Measurements from ENCODE around the gene FLVCR1. TPM values are rescaled to one million over a fixed set of nuclear protein-coding genes. Genes with fewer than 3 reads are reported as not detected.

FLVCR1 gene
- total RNA-seq, 1 experiment from 2014 or later: 26.0 TPM

- H3K36me3 Mint-ChIP-seq (ENCODE audit: insufficient read depth, unreplicated experiment): peaks cover 10% of the 10 kb centered on the region
- BruUV-seq (replicated peaks): no TSS peak
- H3K27me3 Mint-ChIP-seq (ENCODE audit: unreplicated experiment): peaks cover 13% of the 10 kb centered on the region
- intact Hi-C loops (cut with micrococcal nuclease; ENCODE audit: unreplicated experiment): loop anchor here (1.0 kb wide), 2 partner anchors 100 to 166 kb away; no protein-coding TSS in a partner anchor
- peak; percentile 74 for TF ChIP-seq CTCF (IDR thresholded peaks at IDR 0.05; ENCODE audit: unreplicated experiment)
- CTCF ChIA-PET: interaction anchor here (1.3 kb wide), 1 partner anchor 100 kb away, joined by 8 read pairs; no protein-coding TSS in a partner anchor
- peak; percentile 55 for DNase-seq
- peak overlapping the region; percentile 53 for H3K27ac Mint-ChIP-seq (ENCODE audit: unreplicated experiment)
- H3K9me3 Mint-ChIP-seq (ENCODE audit: low read depth, unreplicated experiment): no peaks in the 10 kb centered on the region
- peaks cover 23% of the 10 kb centered on the region for H3K4me1 Mint-ChIP-seq (ENCODE audit: low read depth, unreplicated experiment)
- H3K4me3 Mint-ChIP-seq (ENCODE audit: low read depth, unreplicated experiment): no peak overlapping the region
Observed at GRCh38 chr1:212915245-212916091, 57.4 kb downstream of the FLVCR1 start.

DNA sequence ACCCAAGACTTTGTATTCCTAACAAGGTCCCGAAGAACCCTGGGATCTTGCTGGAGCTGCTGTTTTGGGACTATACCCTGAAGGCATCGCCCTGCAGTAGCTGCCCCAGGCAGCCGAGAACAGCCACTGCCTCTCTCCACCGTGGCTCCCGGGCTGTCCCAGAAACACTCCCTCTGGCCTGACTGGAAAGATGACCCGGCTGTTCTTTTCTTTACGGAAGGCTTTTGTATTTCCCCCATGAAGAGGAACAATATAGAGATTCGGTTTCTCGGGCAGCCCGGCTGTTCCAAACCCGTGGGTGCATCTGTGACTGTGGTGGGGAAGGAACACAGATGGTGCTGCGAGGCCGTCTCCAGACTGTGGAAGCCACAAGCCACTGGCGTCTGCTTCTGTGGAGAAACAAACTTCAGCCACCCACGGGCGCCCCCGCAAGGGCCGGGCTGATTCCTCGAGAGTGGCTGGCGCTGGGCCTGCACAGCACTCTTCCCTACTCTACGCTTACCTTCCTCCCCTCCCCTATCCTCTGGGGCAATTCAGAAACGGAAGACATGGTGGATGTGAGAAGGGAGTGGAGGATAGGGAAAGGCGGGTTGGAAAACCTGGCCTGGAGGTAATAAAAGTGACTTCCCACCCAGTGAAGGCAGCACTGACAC is 58.5 kb downstream of the FLVCR1 start:
- Mint-ChIP-seq H3K27me3 (ENCODE audit: unreplicated experiment) (peaks cover 24% of the 10 kb centered on the region), H3K4me3 (ENCODE audit: low read depth, unreplicated experiment) (no peak overlapping the region), H3K4me1 (ENCODE audit: low read depth, unreplicated experiment) (peaks cover 23% of the 10 kb centered on the region), H3K9me3 (ENCODE audit: low read depth, unreplicated experiment) (no peaks in the 10 kb centered on the region), H3K36me3 (ENCODE audit: insufficient read depth, unreplicated experiment) (peaks cover 10% of the 10 kb centered on the region), H3K27ac (ENCODE audit: unreplicated experiment) (no peak overlapping the region)
- intact Hi-C loops (cut with micrococcal nuclease; ENCODE audit: unreplicated experiment): no loop called here
- CTCF ChIA-PET: interaction anchor here (1.3 kb wide), 1 partner anchor 102 kb away, joined by 8 read pairs; no protein-coding TSS in a partner anchor
- DNase-seq: no peak
- BruUV-seq (replicated peaks): no TSS peak
- TF ChIP-seq CTCF (IDR thresholded peaks at IDR 0.05; ENCODE audit: unreplicated experiment): no peak

DNA sequence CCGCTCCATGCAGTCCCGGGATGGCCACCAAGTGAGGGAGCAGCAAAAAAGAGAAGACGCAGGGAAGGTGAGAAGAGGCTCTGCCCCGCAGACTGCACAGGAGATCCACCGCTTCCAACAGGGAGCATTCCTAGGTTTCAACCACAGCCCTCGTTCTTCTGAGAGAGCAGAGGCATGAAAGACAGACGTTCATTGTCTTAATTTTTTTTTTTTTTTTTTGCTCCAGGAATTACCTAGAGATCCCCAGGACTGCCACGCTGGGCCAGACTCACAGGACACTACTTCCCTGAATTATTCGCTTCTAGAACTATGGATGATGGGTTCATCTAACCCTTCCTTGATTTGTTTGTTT is 59.0 kb downstream of the FLVCR1 start:
- H3K27ac Mint-ChIP-seq (ENCODE audit: unreplicated experiment): no peak overlapping the region
- DNase-seq: no peak
- intact Hi-C loops (cut with micrococcal nuclease; ENCODE audit: unreplicated experiment): no loop called here
- no TSS peak for BruUV-seq (replicated peaks)
- peaks cover 10% of the 10 kb centered on the region for H3K36me3 Mint-ChIP-seq (ENCODE audit: insufficient read depth, unreplicated experiment)
- H3K9me3 Mint-ChIP-seq (ENCODE audit: low read depth, unreplicated experiment): no peaks in the 10 kb centered on the region
- H3K4me3 Mint-ChIP-seq (ENCODE audit: low read depth, unreplicated experiment): no peak overlapping the region
- CTCF ChIA-PET: no interaction called here
- H3K4me1 Mint-ChIP-seq (ENCODE audit: low read depth, unreplicated experiment): peaks cover 23% of the 10 kb centered on the region
- TF ChIP-seq CTCF (IDR thresholded peaks at IDR 0.05; ENCODE audit: unreplicated experiment): no peak
- H3K27me3 Mint-ChIP-seq (ENCODE audit: unreplicated experiment): peaks cover 29% of the 10 kb centered on the region

- BruUV-seq (replicated peaks): no TSS peak
- CTCF ChIA-PET: interaction anchor here (0.7 kb wide), 1 partner anchor 26 kb away, joined by 3 read pairs; no protein-coding TSS in a partner anchor
- intact Hi-C loops (cut with micrococcal nuclease; ENCODE audit: unreplicated experiment): no loop called here
- Mint-ChIP-seq H3K27ac (ENCODE audit: unreplicated experiment) (no peak overlapping the region), H3K4me3 (ENCODE audit: low read depth, unreplicated experiment) (no peak overlapping the region), H3K36me3 (ENCODE audit: insufficient read depth, unreplicated experiment) (peaks cover 10% of the 10 kb centered on the region), H3K4me1 (ENCODE audit: low read depth, unreplicated experiment) (peaks cover 23% of the 10 kb centered on the region), H3K9me3 (ENCODE audit: low read depth, unreplicated experiment) (no peaks in the 10 kb centered on the region), H3K27me3 (ENCODE audit: unreplicated experiment) (peaks cover 37% of the 10 kb centered on the region)
- no peak for TF ChIP-seq CTCF (IDR thresholded peaks at IDR 0.05; ENCODE audit: unreplicated experiment)
- no peak for DNase-seq
Observed at GRCh38 chr1:212917858-212918257, 59.8 kb downstream of the FLVCR1 start.

All from Calu3 (cell line).